Spinal cord (tissue), 10 donors: ENCODE data around the gene PRG2. TPM values are rescaled to one million over a fixed set of nuclear protein-coding genes. Genes with fewer than 3 reads are reported as not detected.
A peak's percentile ranks its signal among the peaks of the same experiment; 100 is the strongest.

Experiments used
- DNase-seq, 6 donors: peaks; one replicate each; pipeline versions ENCODE4 v3.0.0 to v3.0.0-alpha.2; 2013 to 2015; ENCODE audit warnings: low spot score in 6 of 6, low read depth in 4 of 6
- H3K27ac ChIP-seq: one replicate; pipeline ENCODE4 v1.5.1; 2013; ENCODE audit warnings: low read depth, low read length, control low read depth
- H3K27me3 ChIP-seq: one replicate; pipeline ENCODE4 v1.6.1; 2013; ENCODE audit warnings: low read length; ENCODE audit not compliant: control insufficient read depth, insufficient read depth
- H3K36me3 ChIP-seq: one replicate; pipeline ENCODE4 v1.6.1; 2013; ENCODE audit warnings: low read length; ENCODE audit not compliant: control insufficient read depth, insufficient read depth
- H3K4me1 ChIP-seq: one replicate; pipeline ENCODE4 v1.6.1; 2013; ENCODE audit warnings: low read length; ENCODE audit not compliant: control insufficient read depth, insufficient read depth
- H3K4me3 ChIP-seq: one replicate; pipeline ENCODE4 v1.5.1; 2013; ENCODE audit warnings: low read depth, low read length, control low read depth
- H3K9me3 ChIP-seq: one replicate; pipeline ENCODE4 v1.6.1; 2013; ENCODE audit warnings: low read length; ENCODE audit not compliant: control insufficient read depth, insufficient read depth
- WGBS: methylation state at CpG from one replicate; pipeline ENCODE4 v1.1.5; 2013; ENCODE audit warnings: missing lambda C conversion rate; ENCODE audit not compliant: insufficient coverage; 5-methylcytosine and 5-hydroxymethylcytosine counted together
- polyA plus RNA-seq, 2 donors: library from polyadenylated mRNA; unstranded; fragments of 120-200 nt; gene quantifications; one replicate each; pipeline ENCODE4 v1.2.1, GENCODE V29; 2013; ENCODE audit not compliant: insufficient read length in 2 of 2
- total RNA-seq, 2 donors: library from RNA; depleted of rRNA in 1 of 2; stranded (reverse); fragments of 120-200 nt in 1 of 2; fragments of >200 nt in 1 of 2; gene quantifications; one replicate each; pipeline versions ENCODE4 v1.2.3 to v1.2.4, GENCODE V29; 2013 to 2014
- donor health status: healthy.

PRG2 gene
- total and polyA plus RNA-seq, 4 donors, result 0.22 to 6.4 (median 1.4) TPM

- Histone ChIP-seq H3K27ac (no peak overlapping the region), H3K36me3 (peaks cover 4% of the 10 kb centered on the region), H3K27me3 (no peaks in the 10 kb centered on the region), H3K4me1 (peaks cover 48% of the 10 kb centered on the region), H3K4me3 (no peak overlapping the region), H3K9me3 (no peaks in the 10 kb centered on the region)
- DNase-seq, result no peak
- WGBS, result 95% methylated on average over 4 of the region's 5 CpGs
Measured at GRCh38 chr11:57428643-57429042, 38.2 kb upstream of the PRG2 start.

- Histone ChIP-seq H3K4me1 (peaks cover 47% of the 10 kb centered on the region), H3K9me3 (no peaks in the 10 kb centered on the region), H3K4me3 (peak overlapping the region; percentile 55), H3K27me3 (no peaks in the 10 kb centered on the region), H3K27ac (peak overlapping the region; percentile 61), H3K36me3 (peaks cover 4% of the 10 kb centered on the region)
- peak in 2 of 6 donors; percentile 55 to 62 for DNase-seq
- 72% methylated on average over 3 of the region's 8 CpGs for WGBS
Measured at GRCh38 chr11:57427727-57428082, 37.3 kb upstream of the PRG2 start.

GRCh38 chr11:57426929-57427726 is 36.7 kb upstream of the PRG2 start, which contains the start of gene SLC43A3:
Gene SLC43A3, minus strand, starts transcription at chr11:57427121. Its CDS starts 949 bp downstream, at chr11:57426172.
- WGBS, result 5% methylated on average over 39 of the region's 39 CpGs
- peak in 2 of 6 donors; percentile 62 to 77 for DNase-seq
- peak within 1 kb of the TSS; percentile 61 for H3K27ac ChIP-seq
- no peaks in the 10 kb centered on the region for H3K9me3 ChIP-seq
- peaks cover 41% of the 10 kb centered on the region for H3K4me1 ChIP-seq
- H3K4me3 ChIP-seq, result peak within 1 kb of the TSS; percentile 55
- H3K27me3 ChIP-seq, result no peaks in the 10 kb centered on the region
- H3K36me3 ChIP-seq, result peaks cover 4% of the 10 kb centered on the region

GRCh38 chr11:57426439-57426928 is 36.0 kb upstream of the PRG2 start:
- DNase-seq, result peak in 1 of 6 donors; percentile 22
- Histone ChIP-seq H3K27me3 (no peaks in the 10 kb centered on the region), H3K9me3 (no peaks in the 10 kb centered on the region), H3K4me1 (peaks cover 37% of the 10 kb centered on the region), H3K27ac (no peak overlapping the region), H3K4me3 (peak overlapping the region; percentile 55), H3K36me3 (peaks cover 4% of the 10 kb centered on the region)
- 24% methylated on average over 13 of the region's 16 CpGs for WGBS

- peak in 2 of 6 donors; percentile 24 to 33 for DNase-seq
- Histone ChIP-seq H3K27ac (no peak overlapping the region), H3K9me3 (no peaks in the 10 kb centered on the region), H3K4me1 (peaks cover 37% of the 10 kb centered on the region), H3K27me3 (no peaks in the 10 kb centered on the region), H3K4me3 (no peak overlapping the region), H3K36me3 (peaks cover 4% of the 10 kb centered on the region)
- WGBS, result 67% methylated on average over 9 of the region's 15 CpGs
Measured at GRCh38 chr11:57425565-57426438, 35.4 kb upstream of the PRG2 start.

- peaks cover 37% of the 10 kb centered on the region for H3K4me1 ChIP-seq
- H3K4me3 ChIP-seq, result no peak overlapping the region
- WGBS, result 67% methylated on average over 9 of the region's 15 CpGs
- H3K27me3 ChIP-seq, result no peaks in the 10 kb centered on the region
- no peak overlapping the region for H3K27ac ChIP-seq
- DNase-seq, result peak in 1 of 6 donors; percentile 25
- no peaks in the 10 kb centered on the region for H3K9me3 ChIP-seq
- peaks cover 7% of the 10 kb centered on the region for H3K36me3 ChIP-seq
Measured at GRCh38 chr11:57424792-57425564, 34.5 kb upstream of the PRG2 start.

- Histone ChIP-seq H3K27me3 (no peaks in the 10 kb centered on the region), H3K4me3 (no peak overlapping the region), H3K4me1 (peaks cover 37% of the 10 kb centered on the region), H3K36me3 (peaks cover 7% of the 10 kb centered on the region), H3K27ac (no peak overlapping the region), H3K9me3 (no peaks in the 10 kb centered on the region)
- no peak for DNase-seq
- 94% methylated on average over 7 of the region's 9 CpGs for WGBS
Measured at GRCh38 chr11:57424137-57424791, 33.8 kb upstream of the PRG2 start.

- WGBS, result no CpG with 5 or more reads among the region's 4 CpGs
- Histone ChIP-seq H3K4me3 (no peak overlapping the region), H3K9me3 (no peaks in the 10 kb centered on the region), H3K36me3 (peaks cover 7% of the 10 kb centered on the region), H3K27ac (no peak overlapping the region), H3K27me3 (no peaks in the 10 kb centered on the region), H3K4me1 (peaks cover 35% of the 10 kb centered on the region)
- no peak for DNase-seq
Measured at GRCh38 chr11:57422669-57423068, 32.2 kb upstream of the PRG2 start.

GRCh38 chr11:57421805-57422204 is 31.4 kb upstream of the PRG2 start:
- no peak for DNase-seq
- peaks cover 26% of the 10 kb centered on the region for H3K4me1 ChIP-seq
- H3K4me3 ChIP-seq, result no peak overlapping the region
- H3K27ac ChIP-seq, result no peak overlapping the region
- H3K36me3 ChIP-seq, result peaks cover 7% of the 10 kb centered on the region
- no peaks in the 10 kb centered on the region for H3K9me3 ChIP-seq
- no peaks in the 10 kb centered on the region for H3K27me3 ChIP-seq
